Forelimb muscle (tissue), 1 donor: ENCODE data around the gene ALKBH8. TPM values are rescaled to one million over a fixed set of nuclear protein-coding genes. Genes with fewer than 3 reads are reported as not detected.
A peak's percentile ranks its signal among the peaks of the same experiment; 100 is the strongest.
"Not testable (repeated sequence)": the region's sequence is repeated elsewhere in the genome, so short reads cannot be mapped to it uniquely, and the experiment has no call there.

ENCODE experiments used
- DNase-seq: peaks from one replicate; pipeline ENCODE4 v3.0.0-alpha.2; 2013; ENCODE audit warnings: low read depth
- polyA plus RNA-seq: library from polyadenylated mRNA; unstranded; fragments of 120-200 nt; gene quantifications from one replicate; pipeline ENCODE4 v1.2.1, GENCODE V29; 2013; ENCODE audit not compliant: insufficient read length

The ALKBH8 gene
- polyA plus RNA-seq, 1 donor, result 7.6 TPM

GRCh38 chr11:107508201-107508857, 57.2 kb downstream of the ALKBH8 start:
- no peak for DNase-seq

DNA sequence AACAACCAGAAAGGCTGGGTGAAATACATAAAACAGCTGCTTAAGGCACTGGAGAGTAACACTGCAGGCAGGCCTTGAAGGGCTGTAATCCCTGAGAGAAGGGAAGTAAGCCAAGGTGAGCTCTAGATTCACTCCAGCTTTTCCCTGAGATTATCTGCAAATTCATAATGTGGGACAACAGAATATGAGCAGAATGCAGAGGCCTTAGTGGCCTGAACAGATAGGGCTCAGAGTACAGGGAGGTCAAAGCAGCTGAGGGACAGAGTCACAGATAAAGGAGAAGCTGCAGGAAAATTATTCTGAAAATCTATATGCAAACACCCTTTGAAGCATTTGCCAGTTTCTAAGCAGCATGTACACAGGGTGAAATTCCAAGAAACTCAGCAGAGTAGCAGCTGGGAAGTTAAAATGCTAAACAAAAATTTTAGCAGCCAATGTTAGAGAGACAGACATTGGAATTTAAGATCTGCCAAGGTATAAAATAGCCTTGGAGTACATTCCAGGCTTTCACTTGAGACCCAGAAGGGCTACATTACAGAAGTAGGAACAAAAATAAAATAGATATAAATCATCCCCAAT, 59.8 kb downstream of the ALKBH8 start:
- no peak for DNase-seq

- no peak for DNase-seq
Observed at GRCh38 chr11:107504981-107505380, 60.6 kb downstream of the ALKBH8 start.

DNA sequence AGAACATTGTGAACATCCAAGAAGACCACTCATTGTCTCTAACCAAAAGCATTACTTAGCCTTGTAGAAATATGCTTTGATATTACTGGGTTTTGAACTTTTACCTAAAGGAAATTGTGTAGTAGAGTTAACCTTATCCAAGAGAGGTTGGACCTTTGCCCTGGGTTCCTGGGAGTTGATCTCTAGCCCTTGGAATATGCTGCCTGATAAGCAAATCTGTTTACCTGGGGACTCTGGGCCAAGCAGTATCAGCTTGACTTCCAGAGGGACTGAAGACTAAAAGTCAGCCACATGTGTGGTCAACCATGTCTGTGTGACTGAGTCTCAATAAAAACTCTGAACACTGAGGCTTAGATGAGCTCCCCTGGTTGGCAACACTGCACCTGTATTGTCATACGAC, 63.8 kb downstream of the ALKBH8 start:
- no peak for DNase-seq

DNA sequence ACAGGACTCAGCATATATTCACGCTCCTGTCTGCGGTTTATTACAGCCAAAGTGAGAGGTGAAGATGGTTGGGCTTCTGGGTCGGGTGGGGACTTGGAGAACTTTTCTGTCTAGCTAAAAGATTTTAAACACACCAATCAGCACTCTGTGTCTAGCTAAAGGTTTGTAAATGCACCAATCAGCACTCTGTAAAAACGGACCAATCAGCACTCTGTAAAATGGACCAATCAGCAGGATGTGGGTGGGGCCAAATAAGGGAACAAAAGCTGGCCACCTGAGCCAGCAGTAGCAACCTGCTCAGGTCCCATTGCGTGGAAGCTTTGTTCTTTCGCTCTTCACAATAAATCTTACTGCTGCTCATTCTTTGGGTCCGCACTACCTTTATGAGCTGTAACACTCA, 68.2 kb downstream of the ALKBH8 start:
- not testable (repeated sequence) for DNase-seq

GRCh38 chr11:107496011-107496410, 69.5 kb downstream of the ALKBH8 start:
- DNase-seq, result no peak

- no peak for DNase-seq
Observed at GRCh38 chr11:107494055-107494454, 71.5 kb downstream of the ALKBH8 start.

GRCh38 chr11:107493117-107493516, 72.4 kb downstream of the ALKBH8 start:
- no peak for DNase-seq

GRCh38 chr11:107490836-107491235, 74.7 kb downstream of the ALKBH8 start:
- DNase-seq, result no peak

DNA sequence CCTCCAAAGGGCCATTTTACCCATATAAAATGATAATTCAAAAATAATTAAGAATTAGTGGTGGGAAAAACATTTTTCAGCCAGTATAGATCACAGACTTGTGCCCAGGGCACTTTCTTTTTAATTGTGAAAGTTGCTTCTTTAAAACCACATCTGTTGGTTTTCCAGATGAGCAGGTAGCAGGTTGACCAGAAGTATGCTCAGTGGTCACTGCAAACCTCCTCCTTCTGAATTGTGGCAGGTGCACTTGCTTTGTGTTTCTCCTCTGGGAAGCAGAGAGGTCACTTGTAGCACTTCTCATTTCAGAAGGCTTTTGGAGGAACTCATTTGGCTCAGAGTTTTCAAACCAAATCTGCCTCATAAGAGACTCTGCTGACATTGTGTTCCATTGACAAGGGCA, 83.3 kb downstream of the ALKBH8 start:
- no peak for DNase-seq

- DNase-seq, result no peak
Observed at GRCh38 chr11:107478922-107479321, 86.6 kb downstream of the ALKBH8 start.

DNA sequence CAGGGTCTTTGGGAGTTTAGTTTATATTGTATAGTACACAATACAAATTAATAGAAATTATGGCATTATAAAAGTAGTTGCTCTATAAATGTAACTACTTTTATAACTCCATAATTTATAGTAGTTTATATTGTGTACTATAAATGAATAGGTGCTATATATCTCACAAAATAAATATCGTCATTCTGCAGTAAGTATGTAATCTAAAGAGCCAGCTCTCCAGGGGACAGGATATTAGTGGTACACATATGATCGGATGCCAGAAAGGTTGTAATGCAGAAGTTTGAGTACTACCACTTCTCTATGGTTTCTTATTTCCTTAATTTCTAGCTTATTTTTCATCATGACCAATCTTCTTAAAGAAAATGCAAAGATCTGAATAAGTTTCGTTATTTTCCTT, 87.7 kb downstream of the ALKBH8 start:
- no peak for DNase-seq

- no peak for DNase-seq
Observed at GRCh38 chr11:107473792-107474191, 91.7 kb downstream of the ALKBH8 start.

- no peak for DNase-seq
Observed at GRCh38 chr11:107472966-107473365, 92.6 kb downstream of the ALKBH8 start.

GRCh38 chr11:107468596-107468995, 96.9 kb downstream of the ALKBH8 start:
- no peak for DNase-seq

- no peak for DNase-seq
Observed at GRCh38 chr11:107467696-107468095, 97.8 kb downstream of the ALKBH8 start.

- DNase-seq, result not testable (repeated sequence)
Observed at GRCh38 chr11:107466275-107466866, 99.2 kb downstream of the ALKBH8 start.

- DNase-seq, result peak; percentile 92
Observed at GRCh38 chr11:107457558-107458271, 107.8 kb downstream of the ALKBH8 start, which contains the start of gene CWF19L2. TSS of gene CWF19L2 (minus strand) at chr11:107457825. CDS start at chr11:107457816, 9 bp downstream.

DNA sequence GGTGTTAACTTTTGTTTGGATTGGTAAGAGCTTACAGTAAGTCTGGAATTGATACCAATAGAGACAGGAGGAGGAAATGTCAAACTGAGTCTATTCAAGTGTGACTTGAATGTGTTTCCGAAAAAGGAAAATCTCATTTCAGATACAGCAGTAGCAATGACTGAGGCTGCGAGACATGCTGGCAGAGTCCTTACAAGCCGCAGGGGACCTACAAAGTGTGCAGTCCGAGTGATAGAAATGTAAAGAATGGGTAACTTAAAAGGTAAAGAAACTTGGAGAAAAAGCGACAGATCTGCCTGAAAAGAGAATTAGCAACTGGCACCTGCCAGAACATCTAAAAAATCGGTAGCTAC, 108.4 kb downstream of the ALKBH8 start:
- no peak for DNase-seq

GRCh38 chr11:107453594-107454286, 111.8 kb downstream of the ALKBH8 start:
- no peak for DNase-seq
